Measurements from ENCODE around the gene FDPS.

FDPS gene

GRCh38 chr1:155308493-155309422 is at the start of gene FDPS:
FDPS (plus strand) TSS chr1:155308866; CDS start chr1:155309790, 924 bp downstream.
- peak; percentile 100 for DNase-seq

- no peak for DNase-seq
Observed at GRCh38 chr1:155260276-155260675, 48.4 kb upstream of the FDPS start.

GRCh38 chr1:155261493-155261851 is 47.2 kb upstream of the FDPS start:
- DNase-seq = no peak

GRCh38 chr1:155261852-155262673 is 46.6 kb upstream of the FDPS start, which contains the start of gene SCAMP3:
SCAMP3 (minus strand) TSS chr1:155262360; CDS start chr1:155262151, 209 bp downstream.
- peak; percentile 100 for DNase-seq

GRCh38 chr1:155263067-155263466 is 45.6 kb upstream of the FDPS start:
- DNase-seq = no peak

GRCh38 chr1:155266553-155266952 is 42.1 kb upstream of the FDPS start:
- no peak for DNase-seq

GRCh38 chr1:155267373-155267772 is 41.3 kb upstream of the FDPS start:
- DNase-seq = no peak

- DNase-seq = no peak
Observed at GRCh38 chr1:155268630-155269029, 40.0 kb upstream of the FDPS start.

GRCh38 chr1:155269381-155269780 is 39.3 kb upstream of the FDPS start:
- no peak for DNase-seq

- peak; percentile 89 for DNase-seq
Observed at GRCh38 chr1:155272466-155273342, 36.0 kb upstream of the FDPS start.

GRCh38 chr1:155273343-155274245 is 35.1 kb upstream of the FDPS start, which contains the start of gene CLK2:
CLK2 (minus strand) TSS chr1:155273504; CDS start chr1:155270977, 2,527 bp downstream.
- peak; percentile 100 for DNase-seq

- peak; percentile 100 for DNase-seq
Observed at GRCh38 chr1:155277070-155277901, 31.4 kb upstream of the FDPS start, which contains the start of gene HCN3. HCN3 (plus strand) TSS chr1:155277463; CDS start chr1:155277591, 128 bp downstream.

GRCh38 chr1:155277902-155278688 is 30.6 kb upstream of the FDPS start:
- peak; percentile 89 for DNase-seq

GRCh38 chr1:155278689-155279160 is 29.9 kb upstream of the FDPS start:
- no peak for DNase-seq

GRCh38 chr1:155279268-155279667 is 29.4 kb upstream of the FDPS start:
- DNase-seq = no peak

GRCh38 chr1:155282488-155283091 is 26.1 kb upstream of the FDPS start:
- no peak for DNase-seq

- no peak for DNase-seq
Observed at GRCh38 chr1:155284476-155284875, 24.2 kb upstream of the FDPS start.

GRCh38 chr1:155285063-155285462 is 23.6 kb upstream of the FDPS start:
- DNase-seq = no peak

GRCh38 chr1:155285631-155286044 is 23.0 kb upstream of the FDPS start:
- no peak for DNase-seq

Measured in NCI-H345 (cell line).